GM23338 (cell line): ENCODE measurements around the gene NDST3. TPM values are rescaled to one million over a fixed set of nuclear protein-coding genes. Genes with fewer than 3 reads are reported as not detected.

Experiments
- ATAC-seq: fragments of 200-7000 bp; cut with Tn5 transposase; 3 replicates; pipeline ENCODE4 v1.9.1; 2020
- DNase-seq: peaks from one replicate; pipeline ENCODE4 v3.0.0-alpha.2; 2015; ENCODE audit warnings: low spot score
- H2AFZ ChIP-seq: fragments of 200-600 bp; sonication (generic); 2 replicates; pipeline ENCODE4 v1.8.0; 2016; ENCODE audit warnings: antibody characterized with exemption, mild to moderate bottlenecking, moderate library complexity
- H3F3A ChIP-seq: fragments of 200-600 bp; sonication (generic); replicated peaks from 2 replicates; pipeline ENCODE4 v1.8.0; 2017; ENCODE audit warnings: antibody characterized with exemption, mixed run types, low read depth
- H3K27ac ChIP-seq: fragments of 200-600 bp; sonication (generic); 2 replicates; pipeline ENCODE4 v1.6.1; 2016; ENCODE audit warnings: low read depth
- H3K27me3 ChIP-seq: fragments of 200-600 bp; sonication (generic); 2 replicates; pipeline ENCODE4 v1.8.0; 2016; ENCODE audit warnings: mild to moderate bottlenecking, mixed run types, moderate library complexity; ENCODE audit not compliant: insufficient read depth
- H3K36me3 ChIP-seq: fragments of 200-600 bp; sonication (generic); 2 replicates; pipeline ENCODE4 v1.8.0; 2016; ENCODE audit warnings: mild to moderate bottlenecking; ENCODE audit not compliant: insufficient read depth
- H3K4me1 ChIP-seq: fragments of 200-600 bp; sonication (generic); 2 replicates; pipeline ENCODE4 v1.8.0; 2016; ENCODE audit warnings: mild to moderate bottlenecking, moderate library complexity; ENCODE audit not compliant: insufficient read depth
- H3K4me2 ChIP-seq: fragments of 200-600 bp; sonication (generic); 2 replicates; pipeline ENCODE4 v1.7.1; 2017; ENCODE audit warnings: mixed run types
- H3K4me3 ChIP-seq: fragments of 200-600 bp; sonication (generic); 2 replicates; pipeline ENCODE4 v1.6.1; 2016; ENCODE audit warnings: mixed run types
- H3K79me2 ChIP-seq: fragments of 200-600 bp; sonication (generic); replicated peaks from 2 replicates; pipeline ENCODE4 v1.8.0; 2017; ENCODE audit warnings: mild to moderate bottlenecking; ENCODE audit not compliant: insufficient read depth
- H3K9me2 ChIP-seq: fragments of 200-600 bp; sonication (generic); 2 replicates; pipeline ENCODE4 v1.8.0; 2017; ENCODE audit not compliant: insufficient read depth
- H4K20me1 ChIP-seq: fragments of 200-600 bp; sonication (generic); replicated peaks from 2 replicates; pipeline ENCODE4 v1.8.0; 2017; ENCODE audit warnings: mild to moderate bottlenecking; ENCODE audit not compliant: insufficient read depth
- H3K27ac Mint-ChIP-seq: 2 replicates; pipeline ENCODE4 v1.8.0; 2020; ENCODE audit warnings: inconsistent platforms, mild to moderate bottlenecking, moderate library complexity, mixed read lengths
- H3K27me3 Mint-ChIP-seq: 3 replicates; pipeline ENCODE4 v1.8.0; 2022; ENCODE audit warnings: low read depth, mild to moderate bottlenecking, moderate library complexity, mixed read lengths, inconsistent platforms; ENCODE audit not compliant: insufficient read depth, poor library complexity
- H3K36me3 Mint-ChIP-seq: 3 replicates; pipeline ENCODE4 v1.8.0; 2021; ENCODE audit warnings: low read depth, mild to moderate bottlenecking, inconsistent platforms, moderate library complexity, mixed read lengths
- H3K4me1 Mint-ChIP-seq: 3 replicates; pipeline ENCODE4 v1.8.0; 2020; ENCODE audit warnings: mild to moderate bottlenecking, inconsistent platforms, mixed read lengths
- H3K4me3 Mint-ChIP-seq: 3 replicates; pipeline ENCODE4 v1.8.0; 2021; ENCODE audit warnings: moderate library complexity, mild to moderate bottlenecking, inconsistent platforms, mixed read lengths
- H3K9me3 Mint-ChIP-seq: 3 replicates; pipeline ENCODE4 v1.8.0; 2020; ENCODE audit warnings: moderate library complexity, mild to moderate bottlenecking, inconsistent platforms, mixed read lengths
- CREB1 ChIP-seq: fragments of 250-450 bp; sonication (Bioruptor Pico); IDR thresholded peaks from 2 replicates; pipeline ENCODE4 v1.5.0; 2020; ENCODE audit warnings: low read depth, mild to moderate bottlenecking, moderate library complexity
- EZH2 ChIP-seq: fragments of 200-600 bp; sonication (generic); IDR thresholded peaks from one replicate; pipeline ENCODE4 v1.8.0; 2017; ENCODE audit warnings: antibody characterized with exemption, mild to moderate bottlenecking, low read depth; ENCODE audit not compliant: unreplicated experiment
- EZH2phosphoT487 ChIP-seq: fragments of 200-600 bp; sonication (generic); IDR thresholded peaks from one replicate; pipeline ENCODE4 v1.8.1; 2018; ENCODE audit warnings: antibody characterized with exemption; ENCODE audit not compliant: unreplicated experiment
- JUNB ChIP-seq: IDR thresholded peaks from one replicate; pipeline ENCODE4 v1.6.1; 2016; ENCODE audit warnings: antibody characterized with exemption; ENCODE audit not compliant: unreplicated experiment
- NANOG ChIP-seq: IDR thresholded peaks from 2 replicates; pipeline ENCODE4 v1.6.1; 2016; ENCODE audit warnings: antibody characterized with exemption, borderline replicate concordance
- POLR2AphosphoS5 ChIP-seq: IDR thresholded peaks from 2 replicates; pipeline ENCODE4 v1.6.1; 2016; ENCODE audit warnings: antibody characterized with exemption, low read depth
- STAT1 ChIP-seq: IDR thresholded peaks from one replicate; pipeline ENCODE4 v1.6.1; 2016; ENCODE audit warnings: antibody characterized with exemption; ENCODE audit not compliant: unreplicated experiment
- ZNF114 ChIP-seq: fragments of 250-450 bp; sonication (Bioruptor Pico); IDR thresholded peaks from 2 replicates; pipeline ENCODE4 v1.5.0; 2020; ENCODE audit warnings: mild to moderate bottlenecking, moderate library complexity
- ZNF331 ChIP-seq: fragments of 250-450 bp; sonication (Bioruptor Pico); IDR thresholded peaks from 2 replicates; pipeline ENCODE4 v1.5.0; 2020; ENCODE audit warnings: low read depth, mild to moderate bottlenecking, moderate library complexity
- polyA plus RNA-seq: library from polyadenylated mRNA; unstranded; fragments of >200 nt; fragmentation: Nextera tagmentation; extraction: Ambion mirVana; gene quantifications from 2 replicates; pipeline ENCODE4 v1.2.1, GENCODE V29; 2016
- total RNA-seq: library from RNA; depleted of rRNA; stranded (reverse); fragments of >200 nt; shearing (Covaris generic); gene quantifications from 2 replicates; pipeline ENCODE4 v1.2.3, GENCODE V29; 2014
- TF ChIP-seq, protein P1 (sequence below), 2 experiments: fragments of 200-600 bp in 1 of 2; sonication (generic) in 1 of 2; conservative IDR thresholded peaks; 2 replicates each; pipeline versions ENCODE4 v1.5.1 to v1.6.1; 2016 to 2017; ENCODE audit warnings: antibody characterized with exemption in 2 of 2, low read depth in 2 of 2, mild to moderate bottlenecking in 2 of 2, moderate library complexity in 1 of 2
- TF ChIP-seq, protein P2 (sequence below): IDR thresholded peaks from 2 replicates; pipeline ENCODE4 v1.6.1; 2016; ENCODE audit warnings: antibody characterized with exemption
- TF ChIP-seq, protein P3 (sequence below): IDR thresholded peaks from one replicate; pipeline ENCODE4 v1.6.1; 2018; ENCODE audit warnings: antibody characterized with exemption; ENCODE audit not compliant: unreplicated experiment
- TF ChIP-seq, protein P4 (sequence below): fragments of 250-450 bp; sonication (Bioruptor Pico); IDR thresholded peaks from 2 replicates; pipeline ENCODE4 v1.5.0; 2020; ENCODE audit warnings: mild to moderate bottlenecking, moderate library complexity

NDST3 gene
- total and polyA plus RNA-seq, 2 experiments from 2014 or later = 0.19 to 0.56 TPM

DNA sequence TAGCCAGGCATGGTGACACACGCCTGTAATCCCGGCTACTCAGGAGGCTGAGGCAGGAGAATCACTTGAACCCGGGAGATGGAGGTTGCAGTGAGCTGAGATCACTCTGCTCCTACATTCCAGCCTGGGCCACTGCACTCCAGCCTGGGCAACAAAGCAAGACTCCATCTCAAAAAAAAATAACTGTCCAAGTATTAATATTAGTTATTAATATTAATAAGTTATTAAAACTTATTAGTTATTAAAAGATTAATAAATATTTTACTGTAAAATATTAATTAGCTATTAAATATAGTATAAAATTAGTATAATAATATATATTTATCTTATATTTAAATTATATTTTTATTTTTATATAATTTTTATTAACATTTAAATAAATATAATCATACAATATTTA lies 19.5 kb upstream of the NDST3 start:
- ATAC-seq (no peak), DNase-seq (no peak)
- no peaks in the 10 kb centered on the region for H3K9me2 ChIP-seq
- Mint-ChIP-seq H3K27ac (no peak overlapping the region), H3K27me3 (no peaks in the 10 kb centered on the region), H3K4me3 (no peak overlapping the region), H3K9me3 (no peaks in the 10 kb centered on the region), H3K36me3 (no peaks in the 10 kb centered on the region; the same call in 2 of the 3 replicates), H3K4me1 (no peaks in the 10 kb centered on the region)
- H3K4me3 ChIP-seq = no peak overlapping the region
- no peaks in the 10 kb centered on the region for H3K79me2 ChIP-seq
- no peaks in the 10 kb centered on the region for H3K36me3 ChIP-seq
- no peak overlapping the region for H3K27ac ChIP-seq
- no peaks in the 10 kb centered on the region for H3F3A ChIP-seq
- H3K4me1 ChIP-seq = no peaks in the 10 kb centered on the region
- no peak for TF ChIP-seq ZNF114 (CRISPR knock-in tag)
- TF ChIP-seq STAT1 = no peak
- TF ChIP-seq ZNF331 = no peak
- TF ChIP-seq EZH2phosphoT487 = no peak
- TF ChIP-seq, protein P1, sequence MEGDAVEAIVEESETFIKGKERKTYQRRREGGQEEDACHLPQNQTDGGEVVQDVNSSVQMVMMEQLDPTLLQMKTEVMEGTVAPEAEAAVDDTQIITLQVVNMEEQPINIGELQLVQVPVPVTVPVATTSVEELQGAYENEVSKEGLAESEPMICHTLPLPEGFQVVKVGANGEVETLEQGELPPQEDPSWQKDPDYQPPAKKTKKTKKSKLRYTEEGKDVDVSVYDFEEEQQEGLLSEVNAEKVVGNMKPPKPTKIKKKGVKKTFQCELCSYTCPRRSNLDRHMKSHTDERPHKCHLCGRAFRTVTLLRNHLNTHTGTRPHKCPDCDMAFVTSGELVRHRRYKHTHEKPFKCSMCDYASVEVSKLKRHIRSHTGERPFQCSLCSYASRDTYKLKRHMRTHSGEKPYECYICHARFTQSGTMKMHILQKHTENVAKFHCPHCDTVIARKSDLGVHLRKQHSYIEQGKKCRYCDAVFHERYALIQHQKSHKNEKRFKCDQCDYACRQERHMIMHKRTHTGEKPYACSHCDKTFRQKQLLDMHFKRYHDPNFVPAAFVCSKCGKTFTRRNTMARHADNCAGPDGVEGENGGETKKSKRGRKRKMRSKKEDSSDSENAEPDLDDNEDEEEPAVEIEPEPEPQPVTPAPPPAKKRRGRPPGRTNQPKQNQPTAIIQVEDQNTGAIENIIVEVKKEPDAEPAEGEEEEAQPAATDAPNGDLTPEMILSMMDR (conservative IDR thresholded peaks at IDR 0.05; ENCODE audit: low read depth in 2 of 2) = no peak
- no peak for TF ChIP-seq JUNB
- TF ChIP-seq CREB1 (CRISPR knock-in tag) = no peak
- TF ChIP-seq, protein P2, sequence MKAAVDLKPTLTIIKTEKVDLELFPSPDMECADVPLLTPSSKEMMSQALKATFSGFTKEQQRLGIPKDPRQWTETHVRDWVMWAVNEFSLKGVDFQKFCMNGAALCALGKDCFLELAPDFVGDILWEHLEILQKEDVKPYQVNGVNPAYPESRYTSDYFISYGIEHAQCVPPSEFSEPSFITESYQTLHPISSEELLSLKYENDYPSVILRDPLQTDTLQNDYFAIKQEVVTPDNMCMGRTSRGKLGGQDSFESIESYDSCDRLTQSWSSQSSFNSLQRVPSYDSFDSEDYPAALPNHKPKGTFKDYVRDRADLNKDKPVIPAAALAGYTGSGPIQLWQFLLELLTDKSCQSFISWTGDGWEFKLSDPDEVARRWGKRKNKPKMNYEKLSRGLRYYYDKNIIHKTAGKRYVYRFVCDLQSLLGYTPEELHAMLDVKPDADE = no peak
- no peak for TF ChIP-seq EZH2
- TF ChIP-seq, protein P3, sequence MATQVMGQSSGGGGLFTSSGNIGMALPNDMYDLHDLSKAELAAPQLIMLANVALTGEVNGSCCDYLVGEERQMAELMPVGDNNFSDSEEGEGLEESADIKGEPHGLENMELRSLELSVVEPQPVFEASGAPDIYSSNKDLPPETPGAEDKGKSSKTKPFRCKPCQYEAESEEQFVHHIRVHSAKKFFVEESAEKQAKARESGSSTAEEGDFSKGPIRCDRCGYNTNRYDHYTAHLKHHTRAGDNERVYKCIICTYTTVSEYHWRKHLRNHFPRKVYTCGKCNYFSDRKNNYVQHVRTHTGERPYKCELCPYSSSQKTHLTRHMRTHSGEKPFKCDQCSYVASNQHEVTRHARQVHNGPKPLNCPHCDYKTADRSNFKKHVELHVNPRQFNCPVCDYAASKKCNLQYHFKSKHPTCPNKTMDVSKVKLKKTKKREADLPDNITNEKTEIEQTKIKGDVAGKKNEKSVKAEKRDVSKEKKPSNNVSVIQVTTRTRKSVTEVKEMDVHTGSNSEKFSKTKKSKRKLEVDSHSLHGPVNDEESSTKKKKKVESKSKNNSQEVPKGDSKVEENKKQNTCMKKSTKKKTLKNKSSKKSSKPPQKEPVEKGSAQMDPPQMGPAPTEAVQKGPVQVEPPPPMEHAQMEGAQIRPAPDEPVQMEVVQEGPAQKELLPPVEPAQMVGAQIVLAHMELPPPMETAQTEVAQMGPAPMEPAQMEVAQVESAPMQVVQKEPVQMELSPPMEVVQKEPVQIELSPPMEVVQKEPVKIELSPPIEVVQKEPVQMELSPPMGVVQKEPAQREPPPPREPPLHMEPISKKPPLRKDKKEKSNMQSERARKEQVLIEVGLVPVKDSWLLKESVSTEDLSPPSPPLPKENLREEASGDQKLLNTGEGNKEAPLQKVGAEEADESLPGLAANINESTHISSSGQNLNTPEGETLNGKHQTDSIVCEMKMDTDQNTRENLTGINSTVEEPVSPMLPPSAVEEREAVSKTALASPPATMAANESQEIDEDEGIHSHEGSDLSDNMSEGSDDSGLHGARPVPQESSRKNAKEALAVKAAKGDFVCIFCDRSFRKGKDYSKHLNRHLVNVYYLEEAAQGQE = no peak
- TF ChIP-seq POLR2AphosphoS5 = no peak
- no peak for TF ChIP-seq NANOG
- TF ChIP-seq, protein P4, sequence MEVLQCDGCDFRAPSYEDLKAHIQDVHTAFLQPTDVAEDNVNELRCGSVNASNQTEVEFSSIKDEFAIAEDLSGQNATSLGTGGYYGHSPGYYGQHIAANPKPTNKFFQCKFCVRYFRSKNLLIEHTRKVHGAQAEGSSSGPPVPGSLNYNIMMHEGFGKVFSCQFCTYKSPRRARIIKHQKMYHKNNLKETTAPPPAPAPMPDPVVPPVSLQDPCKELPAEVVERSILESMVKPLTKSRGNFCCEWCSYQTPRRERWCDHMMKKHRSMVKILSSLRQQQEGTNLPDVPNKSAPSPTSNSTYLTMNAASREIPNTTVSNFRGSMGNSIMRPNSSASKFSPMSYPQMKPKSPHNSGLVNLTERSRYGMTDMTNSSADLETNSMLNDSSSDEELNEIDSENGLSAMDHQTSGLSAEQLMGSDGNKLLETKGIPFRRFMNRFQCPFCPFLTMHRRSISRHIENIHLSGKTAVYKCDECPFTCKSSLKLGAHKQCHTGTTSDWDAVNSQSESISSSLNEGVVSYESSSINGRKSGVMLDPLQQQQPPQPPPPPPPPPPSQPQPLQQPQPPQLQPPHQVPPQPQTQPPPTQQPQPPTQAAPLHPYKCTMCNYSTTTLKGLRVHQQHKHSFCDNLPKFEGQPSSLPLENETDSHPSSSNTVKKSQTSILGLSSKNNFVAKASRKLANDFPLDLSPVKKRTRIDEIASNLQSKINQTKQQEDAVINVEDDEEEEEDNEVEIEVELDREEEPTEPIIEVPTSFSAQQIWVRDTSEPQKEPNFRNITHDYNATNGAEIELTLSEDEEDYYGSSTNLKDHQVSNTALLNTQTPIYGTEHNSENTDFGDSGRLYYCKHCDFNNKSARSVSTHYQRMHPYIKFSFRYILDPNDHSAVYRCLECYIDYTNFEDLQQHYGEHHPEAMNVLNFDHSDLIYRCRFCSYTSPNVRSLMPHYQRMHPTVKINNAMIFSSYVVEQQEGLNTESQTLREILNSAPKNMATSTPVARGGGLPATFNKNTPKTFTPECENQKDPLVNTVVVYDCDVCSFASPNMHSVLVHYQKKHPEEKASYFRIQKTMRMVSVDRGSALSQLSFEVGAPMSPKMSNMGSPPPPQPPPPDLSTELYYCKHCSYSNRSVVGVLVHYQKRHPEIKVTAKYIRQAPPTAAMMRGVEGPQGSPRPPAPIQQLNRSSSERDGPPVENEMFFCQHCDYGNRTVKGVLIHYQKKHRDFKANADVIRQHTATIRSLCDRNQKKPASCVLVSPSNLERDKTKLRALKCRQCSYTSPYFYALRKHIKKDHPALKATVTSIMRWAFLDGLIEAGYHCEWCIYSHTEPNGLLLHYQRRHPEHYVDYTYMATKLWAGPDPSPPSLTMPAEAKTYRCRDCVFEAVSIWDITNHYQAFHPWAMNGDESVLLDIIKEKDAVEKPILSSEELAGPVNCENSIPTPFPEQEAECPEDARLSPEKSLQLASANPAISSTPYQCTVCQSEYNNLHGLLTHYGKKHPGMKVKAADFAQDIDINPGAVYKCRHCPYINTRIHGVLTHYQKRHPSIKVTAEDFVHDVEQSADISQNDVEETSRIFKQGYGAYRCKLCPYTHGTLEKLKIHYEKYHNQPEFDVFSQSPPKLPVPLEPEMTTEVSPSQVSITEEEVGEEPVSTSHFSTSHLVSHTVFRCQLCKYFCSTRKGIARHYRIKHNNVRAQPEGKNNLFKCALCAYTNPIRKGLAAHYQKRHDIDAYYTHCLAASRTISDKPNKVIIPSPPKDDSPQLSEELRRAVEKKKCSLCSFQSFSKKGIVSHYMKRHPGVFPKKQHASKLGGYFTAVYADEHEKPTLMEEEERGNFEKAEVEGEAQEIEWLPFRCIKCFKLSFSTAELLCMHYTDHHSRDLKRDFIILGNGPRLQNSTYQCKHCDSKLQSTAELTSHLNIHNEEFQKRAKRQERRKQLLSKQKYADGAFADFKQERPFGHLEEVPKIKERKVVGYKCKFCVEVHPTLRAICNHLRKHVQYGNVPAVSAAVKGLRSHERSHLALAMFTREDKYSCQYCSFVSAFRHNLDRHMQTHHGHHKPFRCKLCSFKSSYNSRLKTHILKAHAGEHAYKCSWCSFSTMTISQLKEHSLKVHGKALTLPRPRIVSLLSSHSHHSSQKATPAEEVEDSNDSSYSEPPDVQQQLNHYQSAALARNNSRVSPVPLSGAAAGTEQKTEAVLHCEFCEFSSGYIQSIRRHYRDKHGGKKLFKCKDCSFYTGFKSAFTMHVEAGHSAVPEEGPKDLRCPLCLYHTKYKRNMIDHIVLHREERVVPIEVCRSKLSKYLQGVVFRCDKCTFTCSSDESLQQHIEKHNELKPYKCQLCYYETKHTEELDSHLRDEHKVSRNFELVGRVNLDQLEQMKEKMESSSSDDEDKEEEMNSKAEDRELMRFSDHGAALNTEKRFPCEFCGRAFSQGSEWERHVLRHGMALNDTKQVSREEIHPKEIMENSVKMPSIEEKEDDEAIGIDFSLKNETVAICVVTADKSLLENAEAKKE (CRISPR knock-in tag) = no peak
- H4K20me1 ChIP-seq = no peaks in the 10 kb centered on the region
- H3K4me2 ChIP-seq = no peak overlapping the region
- H3K27me3 ChIP-seq = no peaks in the 10 kb centered on the region
- H2AFZ ChIP-seq = no peak overlapping the region
